ENCODE results near the gene CFAP299.

GRCh38 chr4:80619070-80619674 lies 283.6 kb downstream of the CFAP299 start:
- no peak for TF ChIP-seq POLR2A (IDR thresholded peaks at IDR 0.05; ENCODE audit: low read length)
- TF ChIP-seq GATA1 (IDR thresholded peaks at IDR 0.05; ENCODE audit: low read depth, low read length) = no peak
